ENCODE results near the gene CMTR1.
A peak's percentile ranks its signal among the peaks of the same experiment; 100 is the strongest.
"Not testable (repeated sequence)": the region's sequence is repeated elsewhere in the genome, so short reads cannot be mapped to it uniquely, and the experiment has no call there.

Gene CMTR1

DNA sequence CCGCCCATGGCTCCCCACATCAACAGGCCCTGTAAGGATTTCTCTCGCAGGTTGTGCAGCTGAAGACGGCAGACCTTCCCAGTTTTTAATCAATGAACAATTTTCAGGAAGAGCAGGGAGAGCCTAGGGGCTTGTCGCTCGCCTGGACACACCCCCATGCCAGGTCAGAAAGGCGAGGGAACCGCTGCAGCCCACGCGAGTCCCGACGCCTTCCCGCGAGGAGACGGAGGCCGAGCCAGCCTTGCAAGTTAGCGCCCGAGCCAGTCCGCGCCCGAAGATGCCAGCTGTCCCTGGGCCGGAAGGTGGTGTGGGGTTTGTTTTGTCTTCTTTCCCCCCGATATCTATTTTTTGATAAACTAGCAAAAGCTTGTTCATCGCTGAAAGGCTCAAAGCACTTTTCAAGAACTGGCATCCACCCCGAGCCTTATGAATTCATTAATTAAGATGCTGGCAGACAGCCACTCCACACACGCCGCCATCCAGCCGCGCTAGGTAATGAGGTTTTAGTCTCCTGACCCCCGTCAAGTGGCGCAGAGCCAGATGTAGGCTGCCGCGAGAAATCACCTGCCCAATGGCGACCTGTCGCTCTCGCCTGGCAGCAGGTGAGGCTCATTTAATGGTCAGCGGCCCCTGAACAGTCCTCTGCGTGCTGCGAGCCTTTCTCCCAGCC lies 60.1 kb downstream of the CMTR1 start:
- DNase-seq: peak; percentile 24

GRCh38 chr6:37493661-37493995 lies 60.6 kb downstream of the CMTR1 start:
- peak; percentile 9 for DNase-seq

GRCh38 chr6:37495244-37495934 lies 62.4 kb downstream of the CMTR1 start:
- DNase-seq: no peak

DNA sequence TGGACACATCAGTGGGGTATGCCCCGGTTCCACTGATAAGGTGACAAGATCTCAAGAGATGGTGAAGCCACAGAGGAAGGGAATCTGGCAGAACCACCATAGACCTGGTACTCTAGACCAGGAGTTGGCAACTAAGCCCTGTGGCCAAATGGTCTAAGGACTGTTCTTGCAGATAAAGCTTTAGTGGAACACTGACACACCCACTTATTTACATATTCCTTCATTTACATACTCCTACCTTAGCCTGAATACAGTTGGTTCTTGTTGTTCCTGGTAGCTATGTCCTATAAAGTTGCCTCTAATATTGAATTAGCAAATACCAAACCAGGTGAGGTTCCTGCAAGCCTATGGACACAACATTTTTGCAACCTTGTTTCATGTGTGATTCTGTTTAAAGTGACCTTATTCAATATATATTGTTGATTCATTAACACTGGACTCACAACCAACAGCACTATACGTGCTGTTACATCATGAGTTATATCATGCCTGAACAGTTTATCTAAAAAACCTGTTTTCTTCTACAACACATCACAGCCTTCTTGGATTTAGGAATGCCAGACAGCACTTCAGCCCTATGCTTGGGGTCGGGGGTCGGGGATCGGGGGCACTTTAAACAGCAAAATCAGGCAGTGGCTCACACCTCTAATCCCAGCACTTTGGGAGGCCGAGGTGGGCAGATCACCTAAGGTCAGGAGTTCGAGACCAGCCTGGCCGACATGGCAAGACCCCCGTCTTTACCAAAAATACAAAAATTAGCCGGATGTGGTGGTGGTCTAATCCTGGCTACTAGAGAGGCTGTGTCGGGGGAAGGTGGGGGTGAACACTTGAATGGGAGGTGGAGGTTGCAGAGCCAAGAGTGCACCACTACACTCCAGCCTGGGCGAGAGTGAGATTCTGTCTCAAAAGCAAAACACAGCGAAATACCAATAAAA lies 64.2 kb downstream of the CMTR1 start:
- DNase-seq: no peak

GRCh38 chr6:37499433-37500293 lies 66.6 kb downstream of the CMTR1 start, which contains the start of gene CCDC167:
Gene CCDC167, minus strand, starts transcription at chr6:37499893. Its CDS starts 30 bp downstream, at chr6:37499863.
- peak; percentile 98 for DNase-seq

DNA sequence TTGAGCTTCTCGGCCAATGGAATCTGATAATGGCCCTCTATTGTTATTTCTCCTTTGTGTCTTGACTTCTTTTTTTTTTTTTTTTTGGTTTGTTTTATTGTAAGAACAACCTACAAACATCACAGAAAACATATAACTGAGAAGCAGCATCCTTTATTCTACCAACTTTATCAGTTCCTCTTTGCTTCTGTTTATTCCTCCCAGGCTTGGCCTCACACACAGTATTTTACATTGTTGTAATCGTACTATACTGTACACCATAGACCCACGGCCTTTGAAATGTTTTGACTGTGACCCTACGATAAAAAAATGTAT lies 67.2 kb downstream of the CMTR1 start:
- DNase-seq: no peak

DNA sequence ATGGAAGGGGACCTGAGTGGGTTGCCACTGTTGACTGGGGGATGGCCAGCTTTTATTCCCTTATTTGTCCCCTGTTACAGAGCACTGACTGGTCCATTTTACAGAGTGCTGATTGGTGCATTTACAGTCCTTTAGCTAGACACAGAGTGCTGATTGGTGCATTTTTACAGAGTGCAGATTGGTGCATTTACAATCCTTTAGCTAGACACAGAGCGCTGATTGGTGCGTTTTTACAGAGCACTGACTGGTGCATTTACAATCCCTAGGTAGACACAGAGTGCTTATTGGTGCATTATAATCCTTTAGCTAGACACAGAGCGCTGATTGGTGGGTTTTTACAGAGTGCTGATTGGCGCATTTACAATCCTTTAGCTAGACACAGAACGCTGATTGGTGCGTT lies 67.9 kb downstream of the CMTR1 start:
- not testable (repeated sequence) for DNase-seq

DNA sequence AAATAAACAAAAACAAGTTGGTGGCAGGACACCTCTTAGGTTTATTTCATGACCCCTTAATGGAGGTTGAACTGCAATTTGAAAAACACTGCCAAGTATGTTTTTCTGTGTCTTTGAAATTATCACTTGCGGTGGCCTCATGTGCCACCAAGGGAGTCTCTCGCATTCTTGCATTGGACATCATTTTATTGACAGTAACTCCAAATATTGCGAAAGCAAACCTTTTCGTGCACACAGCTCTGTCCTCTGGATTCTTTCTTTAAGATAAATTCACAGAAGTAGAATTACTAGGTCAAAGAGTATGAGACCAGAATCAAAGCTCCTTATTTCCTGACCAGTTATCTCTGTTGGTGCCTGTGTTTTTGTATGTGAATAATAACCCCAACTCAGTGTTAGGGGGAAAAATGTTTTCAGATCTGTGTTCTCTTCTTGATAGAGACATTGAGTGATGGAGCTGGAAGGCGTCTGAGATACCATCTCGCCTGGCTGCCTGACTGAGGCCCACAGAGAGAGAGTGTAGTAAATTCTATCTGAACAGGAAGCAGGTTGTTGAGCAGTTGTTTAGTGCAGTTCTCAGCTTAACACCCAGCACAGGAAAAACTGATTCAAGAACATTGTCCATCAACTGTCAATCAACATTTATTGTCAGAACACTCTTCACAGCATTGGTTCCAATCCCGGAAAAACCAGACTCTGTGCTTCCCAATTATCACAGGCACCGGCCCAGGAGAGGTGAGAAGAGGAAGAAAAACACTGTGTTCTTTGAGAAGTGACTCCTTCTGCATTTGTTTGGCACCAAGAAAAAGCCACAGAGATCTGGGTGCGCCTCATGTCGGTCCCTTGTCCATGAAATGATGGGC lies 68.8 kb downstream of the CMTR1 start:
- DNase-seq: no peak

- DNase-seq: no peak
These were observed 69.8 kb downstream of the CMTR1 start for GRCh38 chr6:37502703-37503291.

GRCh38 chr6:37503309-37503965 lies 70.4 kb downstream of the CMTR1 start:
- DNase-seq: no peak

DNA sequence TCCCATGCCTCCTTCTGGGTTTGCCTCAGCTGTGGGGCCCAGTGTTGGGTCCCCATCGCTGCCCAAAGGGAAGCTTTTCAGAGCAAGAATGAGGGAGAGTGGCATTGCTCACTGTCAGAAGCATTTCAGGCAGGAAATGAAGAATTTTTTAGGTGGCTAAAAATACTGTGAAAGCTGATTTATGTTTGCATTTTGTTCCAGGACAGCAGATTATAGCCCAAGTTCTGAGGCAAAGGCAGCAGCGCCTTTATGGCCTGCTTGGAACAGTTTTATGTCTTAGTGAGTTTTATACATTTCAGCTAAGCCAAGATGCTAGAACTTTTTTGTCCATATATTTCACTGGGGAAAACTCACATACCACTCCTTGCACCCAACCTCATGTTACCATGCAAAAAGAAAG lies 71.0 kb downstream of the CMTR1 start:
- DNase-seq: no peak

DNA sequence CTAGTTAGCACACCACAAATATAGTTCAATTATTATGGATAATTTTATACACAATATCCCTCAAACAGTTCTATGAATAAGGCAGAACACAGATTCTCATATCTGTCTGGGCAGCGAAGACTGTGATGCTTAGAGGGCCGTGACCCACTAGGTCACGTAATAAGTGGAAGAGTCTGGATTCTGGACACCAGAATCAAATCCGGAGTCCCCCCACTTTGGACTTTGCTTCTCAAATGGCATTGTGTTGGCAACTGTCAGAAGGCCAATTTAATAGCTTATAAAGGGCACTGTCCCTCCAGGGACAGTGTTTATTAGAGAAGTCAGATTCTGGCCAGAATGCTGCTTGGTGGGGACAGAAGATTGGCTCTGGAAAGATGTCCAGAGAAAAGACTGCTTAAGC lies 73.5 kb downstream of the CMTR1 start:
- DNase-seq: no peak

DNA sequence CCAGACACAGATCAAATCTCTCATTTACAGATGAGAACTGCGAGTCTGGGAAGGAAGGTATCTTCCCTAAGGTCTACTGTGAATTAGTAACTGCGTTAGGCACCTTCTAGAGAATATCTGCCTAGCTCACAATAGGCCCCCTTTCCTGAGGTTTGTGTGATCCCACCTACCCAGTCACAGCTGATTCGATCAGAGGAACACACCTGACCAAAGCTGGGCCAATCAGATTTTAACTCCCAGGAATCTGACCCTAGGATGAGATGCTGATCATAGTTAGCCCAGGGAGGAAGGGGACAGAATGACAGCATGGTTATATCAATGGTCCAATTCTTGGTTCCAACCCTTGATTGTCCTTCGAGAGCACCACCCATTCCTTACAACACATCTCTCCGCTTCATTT lies 74.1 kb downstream of the CMTR1 start:
- no peak for DNase-seq

- no peak for DNase-seq
These were observed 74.8 kb downstream of the CMTR1 start for GRCh38 chr6:37507690-37508421.

- no peak for DNase-seq
These were observed 78.2 kb downstream of the CMTR1 start for GRCh38 chr6:37511201-37511600.

DNA sequence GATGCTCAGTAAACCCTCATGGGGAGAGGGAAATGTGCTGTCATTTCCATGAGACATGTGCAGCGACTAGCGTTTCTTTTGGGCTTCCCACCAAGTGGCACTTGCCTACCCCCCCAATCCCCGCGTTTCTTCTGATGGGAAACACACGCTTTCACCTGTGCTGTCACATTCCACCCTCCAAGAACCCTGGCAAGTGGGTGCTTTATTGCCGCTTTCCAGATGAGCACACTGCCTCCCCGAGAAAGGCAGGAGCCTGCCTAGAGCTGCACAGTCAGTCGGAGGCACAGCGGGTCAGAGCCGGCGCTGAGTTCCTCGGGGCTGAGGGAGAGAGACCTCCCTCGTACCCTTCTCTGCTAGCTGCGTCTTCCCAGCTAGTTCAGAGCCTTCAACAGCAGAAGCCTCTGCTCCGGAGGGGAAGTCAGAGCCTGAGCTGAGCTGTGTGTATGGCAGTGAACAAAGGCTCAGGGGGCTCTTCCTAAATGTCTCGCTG lies 78.9 kb downstream of the CMTR1 start:
- DNase-seq: no peak

DNA sequence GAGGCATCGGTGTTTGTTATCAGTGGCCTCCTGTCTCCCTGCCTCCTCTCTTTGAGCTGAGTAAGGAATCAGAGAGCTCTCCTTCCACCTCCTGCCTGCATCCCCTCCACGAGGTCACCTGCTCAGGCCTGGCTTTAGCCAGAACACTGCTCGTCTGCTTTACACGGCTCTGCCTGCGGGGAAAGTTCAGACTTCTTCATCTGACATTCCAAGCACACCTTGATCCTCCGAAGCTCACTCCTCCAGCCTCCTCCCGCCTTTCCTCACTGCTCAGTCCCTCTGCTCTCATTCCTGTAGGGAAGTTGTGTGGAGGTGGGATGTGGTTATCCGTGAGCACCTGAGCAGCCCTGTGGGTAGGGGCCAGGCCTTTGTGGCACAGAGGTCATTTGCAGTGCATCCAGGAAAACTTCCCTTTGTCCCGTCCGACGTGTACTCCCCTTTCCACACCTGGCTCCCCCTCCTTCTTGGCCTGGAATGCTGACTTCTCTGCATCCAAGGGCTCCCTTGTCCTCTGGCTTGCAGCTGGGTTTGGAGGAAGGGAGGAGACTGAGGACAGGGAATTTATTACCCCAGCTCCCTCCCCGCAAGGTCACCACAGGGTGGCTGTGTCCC lies 79.5 kb downstream of the CMTR1 start:
- no peak for DNase-seq

DNA sequence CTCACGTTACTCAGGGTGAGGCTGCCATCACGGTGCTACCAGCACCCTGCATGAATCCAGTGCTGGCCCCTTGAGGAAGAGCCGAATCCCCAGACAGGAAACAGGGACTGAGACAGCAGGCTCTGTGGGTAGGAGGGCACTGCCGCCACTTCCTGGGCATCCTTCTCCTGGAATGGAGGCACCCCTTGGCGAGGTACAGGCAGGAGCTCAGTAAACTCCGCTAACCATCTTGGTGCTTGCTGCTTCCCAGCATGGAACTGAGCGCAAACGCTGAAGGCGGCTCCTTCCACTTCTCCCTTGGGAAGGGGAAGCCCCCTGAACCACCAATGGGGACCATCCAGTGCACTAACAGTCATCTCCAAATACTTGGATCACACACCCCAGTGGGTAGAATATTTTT lies 80.1 kb downstream of the CMTR1 start:
- DNase-seq: no peak

DNA sequence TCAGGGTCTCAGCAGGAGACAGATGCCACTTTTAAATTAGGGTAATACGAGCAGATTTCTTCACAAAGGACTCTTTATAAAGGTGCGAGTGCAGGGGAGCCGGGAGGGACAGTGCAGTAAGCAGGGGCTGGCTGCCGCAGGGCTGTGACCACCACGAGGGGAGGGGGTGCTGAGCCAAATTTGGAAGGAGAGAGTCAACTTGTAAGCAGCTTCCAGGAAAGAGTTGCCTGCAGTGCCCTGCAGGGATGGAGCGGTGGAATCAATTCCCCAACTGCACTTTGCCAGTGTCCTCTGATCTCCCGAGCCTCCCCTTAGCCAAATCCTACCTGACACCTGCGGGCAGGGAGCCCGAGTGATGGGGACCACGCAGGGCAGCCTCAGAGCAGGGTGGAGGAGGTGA lies 80.6 kb downstream of the CMTR1 start:
- DNase-seq: no peak
